ENCODE data around the gene SCRT2. TPM values are rescaled to one million over a fixed set of nuclear protein-coding genes. Genes with fewer than 3 reads are reported as not detected.

The SCRT2 gene
- total and polyA plus RNA-seq, 2 donors from 2014 or later = not detected

- H3K27me3 ChIP-seq (ENCODE audit: control insufficient read depth, insufficient read depth, low read length) = no peaks in the 10 kb centered on the region
- no peak overlapping the region for H3K27ac ChIP-seq (ENCODE audit: low read depth in 2 of 2, low read length in 2 of 2)
- peaks cover 0 to 5% (median 0%) of the 10 kb centered on the region in 3 donors for H3K9me3 ChIP-seq (ENCODE audit: control insufficient read depth in 2 of 3, insufficient read depth in 1 of 3, low read length in 3 of 3)
- intact Hi-C loops (cut with DNase I) = no loop called here
- H3K36me3 ChIP-seq (ENCODE audit: control insufficient read depth in 2 of 3, insufficient read depth in 3 of 3, low read length in 3 of 3) = no peaks in the 10 kb centered on the region
- no peaks in the 10 kb centered on the region for H3K4me1 ChIP-seq (ENCODE audit: control insufficient read depth in 2 of 3, insufficient read depth in 2 of 3, low read depth in 1 of 3, low read length in 3 of 3)
- DNase-seq = peak in 2 of 5 donors; percentile 27 to 68
- no peak overlapping the region for H3K4me3 ChIP-seq (ENCODE audit: low read length in 3 of 3)
- TF ChIP-seq CTCF (IDR thresholded peaks at IDR 0.05; ENCODE audit: borderline replicate concordance, extremely low read depth, insufficient read depth) = no peak
- FAIRE-seq = no peak
- no peak overlapping the region for H3K9ac ChIP-seq (ENCODE audit: low read length in 3 of 3)
Measured at GRCh38 chr20:706366-706885, 30.8 kb upstream of the SCRT2 start.

GRCh38 chr20:704726-705125 is 29.1 kb upstream of the SCRT2 start:
- FAIRE-seq (no peak), DNase-seq (peak in 1 of 5 donors; percentile 5)
- Histone ChIP-seq H3K9ac (ENCODE audit: low read length in 3 of 3) (no peak overlapping the region), H3K4me3 (ENCODE audit: low read length in 3 of 3) (no peak overlapping the region), H3K27me3 (ENCODE audit: control insufficient read depth, insufficient read depth, low read length) (no peaks in the 10 kb centered on the region), H3K36me3 (ENCODE audit: control insufficient read depth in 2 of 3, insufficient read depth in 3 of 3, low read length in 3 of 3) (no peaks in the 10 kb centered on the region), H3K9me3 (ENCODE audit: control insufficient read depth in 2 of 3, insufficient read depth in 1 of 3, low read length in 3 of 3) (peaks cover 0 to 5% (median 0%) of the 10 kb centered on the region in 3 donors), H3K27ac (ENCODE audit: low read depth in 2 of 2, low read length in 2 of 2) (no peak overlapping the region), H3K4me1 (ENCODE audit: control insufficient read depth in 2 of 3, insufficient read depth in 2 of 3, low read depth in 1 of 3, low read length in 3 of 3) (no peaks in the 10 kb centered on the region)
- no peak for TF ChIP-seq CTCF (IDR thresholded peaks at IDR 0.05; ENCODE audit: borderline replicate concordance, extremely low read depth, insufficient read depth)
- intact Hi-C loops (cut with DNase I) = no loop called here

GRCh38 chr20:703426-703825 is 27.8 kb upstream of the SCRT2 start:
- DNase-seq = no peak
- H3K9ac ChIP-seq (ENCODE audit: low read length in 3 of 3) = no peak overlapping the region
- no peaks in the 10 kb centered on the region for H3K4me1 ChIP-seq (ENCODE audit: control insufficient read depth in 2 of 3, insufficient read depth in 2 of 3, low read depth in 1 of 3, low read length in 3 of 3)
- no peaks in the 10 kb centered on the region for H3K27me3 ChIP-seq (ENCODE audit: control insufficient read depth, insufficient read depth, low read length)
- no peak for TF ChIP-seq CTCF (IDR thresholded peaks at IDR 0.05; ENCODE audit: borderline replicate concordance, extremely low read depth, insufficient read depth)
- FAIRE-seq = no peak
- H3K36me3 ChIP-seq (ENCODE audit: control insufficient read depth in 2 of 3, insufficient read depth in 3 of 3, low read length in 3 of 3) = no peaks in the 10 kb centered on the region
- H3K4me3 ChIP-seq (ENCODE audit: low read length in 3 of 3) = no peak overlapping the region
- intact Hi-C loops (cut with DNase I) = no loop called here
- no peaks in the 10 kb centered on the region for H3K9me3 ChIP-seq (ENCODE audit: control insufficient read depth in 2 of 3, insufficient read depth in 1 of 3, low read length in 3 of 3)
- no peak overlapping the region for H3K27ac ChIP-seq (ENCODE audit: low read depth in 2 of 2, low read length in 2 of 2)

- FAIRE-seq (no peak), DNase-seq (no peak)
- Histone ChIP-seq H3K9ac (ENCODE audit: low read length in 3 of 3) (no peak overlapping the region), H3K36me3 (ENCODE audit: control insufficient read depth in 2 of 3, insufficient read depth in 3 of 3, low read length in 3 of 3) (no peaks in the 10 kb centered on the region), H3K27ac (ENCODE audit: low read depth in 2 of 2, low read length in 2 of 2) (no peak overlapping the region), H3K27me3 (ENCODE audit: control insufficient read depth, insufficient read depth, low read length) (no peaks in the 10 kb centered on the region), H3K9me3 (ENCODE audit: control insufficient read depth in 2 of 3, insufficient read depth in 1 of 3, low read length in 3 of 3) (no peaks in the 10 kb centered on the region), H3K4me3 (ENCODE audit: low read length in 3 of 3) (no peak overlapping the region), H3K4me1 (ENCODE audit: control insufficient read depth in 2 of 3, insufficient read depth in 2 of 3, low read depth in 1 of 3, low read length in 3 of 3) (no peaks in the 10 kb centered on the region)
- intact Hi-C loops (cut with DNase I) = no loop called here
- no peak for TF ChIP-seq CTCF (IDR thresholded peaks at IDR 0.05; ENCODE audit: borderline replicate concordance, extremely low read depth, insufficient read depth)
Measured at GRCh38 chr20:703006-703405, 27.4 kb upstream of the SCRT2 start.
